NCI-H1092 treated with DMSO at 0.1 percent for 48 hours (cell line): ENCODE measurements around the gene KIF25.
"Not testable (repeated sequence)": the region's sequence is repeated elsewhere in the genome, so short reads cannot be mapped to it uniquely, and the experiment has no call there.

Experiments
- DNase-seq: peaks from one replicate; lab custom pipeline; 2025; lab: John Stamatoyannopoulos, UW

The KIF25 gene

DNA sequence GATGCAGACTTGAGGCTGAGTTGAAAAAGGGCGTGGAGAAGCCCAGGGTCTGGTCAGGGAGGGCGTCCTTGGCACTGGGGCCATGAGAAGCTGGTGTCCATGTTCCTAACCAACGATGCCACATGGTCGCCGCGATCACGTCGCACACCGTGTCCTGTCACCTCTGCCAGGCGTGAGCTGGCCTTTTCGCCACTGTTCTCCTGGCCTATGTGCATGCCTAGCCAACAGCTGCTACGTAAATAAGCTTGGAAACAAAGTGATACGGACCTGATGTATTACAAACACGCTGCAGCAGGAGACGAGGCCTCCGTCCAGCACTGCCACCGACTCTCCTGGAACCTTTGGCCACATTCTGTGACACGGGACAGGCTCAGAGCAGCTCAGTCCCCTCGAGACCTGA, 22.0 kb upstream of the KIF25 start:
- no peak for DNase-seq

DNA sequence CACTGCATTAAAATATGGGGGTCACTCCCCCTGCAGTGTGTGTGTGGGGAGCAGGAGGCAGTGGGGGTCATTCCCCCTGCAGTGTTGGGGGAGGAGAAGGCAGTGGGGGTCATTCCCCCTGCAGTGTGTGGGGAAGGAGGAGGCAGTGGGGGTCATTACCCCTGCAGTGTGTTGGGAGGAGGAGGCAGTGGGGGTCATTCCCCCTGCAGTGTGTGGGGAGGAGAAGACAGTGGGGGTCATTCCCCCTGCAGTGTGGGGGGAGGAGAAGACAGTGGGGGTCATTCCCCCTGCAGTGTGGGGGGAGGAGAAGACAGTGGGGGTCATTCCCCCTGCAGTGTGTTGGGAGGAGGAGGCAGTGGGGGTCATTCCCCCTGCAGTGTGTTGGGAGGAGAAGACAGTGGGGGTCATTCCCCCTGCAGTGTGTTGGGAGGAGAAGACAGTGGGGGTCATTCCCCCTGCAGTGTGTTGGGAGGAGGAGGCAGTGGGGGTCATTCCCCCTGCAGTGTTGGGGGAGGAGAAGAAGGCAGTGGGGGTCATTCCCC, 21.3 kb upstream of the KIF25 start:
- DNase-seq = not testable (repeated sequence)

DNA sequence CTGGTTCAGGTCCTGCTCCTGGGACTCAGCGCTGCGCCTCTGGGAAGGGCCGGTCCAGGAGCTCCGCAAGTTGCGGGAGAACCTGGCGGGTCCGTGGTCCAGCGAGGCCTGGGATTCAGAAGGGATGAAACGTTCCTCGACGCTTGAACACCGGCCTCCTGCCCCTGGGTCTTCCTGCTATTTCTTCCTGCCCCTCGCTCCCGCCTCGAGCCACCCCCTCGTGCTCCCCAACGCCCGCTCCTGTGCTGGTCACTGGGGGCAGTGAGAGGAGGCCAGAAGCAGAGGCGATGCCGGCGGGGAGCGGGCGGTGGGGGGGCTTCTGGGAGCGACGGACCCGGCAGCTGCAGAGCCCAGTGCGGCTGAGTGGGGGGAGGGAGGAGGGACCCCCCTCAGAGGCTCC, 20.8 kb upstream of the KIF25 start:
- DNase-seq = no peak

DNA sequence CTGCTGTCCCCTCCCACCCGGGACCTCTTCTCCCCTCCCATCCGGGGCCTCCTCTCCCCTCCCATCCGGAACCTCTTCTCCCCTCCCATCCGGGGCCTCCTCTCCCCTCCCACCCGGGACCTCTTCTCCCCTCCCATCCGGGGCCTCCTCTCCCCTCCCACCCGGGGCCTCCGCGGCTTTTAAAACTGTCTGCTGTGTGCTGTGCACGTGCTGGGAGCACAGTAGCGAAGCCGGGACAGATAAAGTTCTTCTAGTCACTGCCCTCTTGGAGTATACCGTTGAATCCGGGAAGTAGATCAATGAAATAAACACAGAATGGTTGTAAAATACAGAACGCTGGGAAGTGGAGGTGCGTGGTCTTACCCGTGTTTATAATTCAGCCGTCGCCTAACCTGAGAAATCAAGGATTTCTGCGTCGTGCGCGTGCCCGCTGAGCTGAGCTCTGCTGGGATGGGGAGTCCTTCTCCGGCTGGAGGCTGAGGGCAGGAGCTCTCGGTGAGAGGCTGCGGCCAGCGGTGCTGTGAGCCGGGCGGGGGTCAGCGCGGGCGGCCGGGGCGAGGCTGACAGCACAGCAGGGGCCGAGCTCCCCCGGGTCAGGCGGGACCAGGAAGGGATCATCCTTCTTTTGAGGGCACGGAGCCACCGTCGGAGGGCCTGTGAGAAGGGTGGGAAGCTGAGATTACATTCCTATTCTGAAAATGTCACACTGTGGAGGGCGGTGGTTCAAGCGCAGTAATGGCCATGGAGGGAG, 19.6 kb upstream of the KIF25 start:
- DNase-seq = no peak

DNA sequence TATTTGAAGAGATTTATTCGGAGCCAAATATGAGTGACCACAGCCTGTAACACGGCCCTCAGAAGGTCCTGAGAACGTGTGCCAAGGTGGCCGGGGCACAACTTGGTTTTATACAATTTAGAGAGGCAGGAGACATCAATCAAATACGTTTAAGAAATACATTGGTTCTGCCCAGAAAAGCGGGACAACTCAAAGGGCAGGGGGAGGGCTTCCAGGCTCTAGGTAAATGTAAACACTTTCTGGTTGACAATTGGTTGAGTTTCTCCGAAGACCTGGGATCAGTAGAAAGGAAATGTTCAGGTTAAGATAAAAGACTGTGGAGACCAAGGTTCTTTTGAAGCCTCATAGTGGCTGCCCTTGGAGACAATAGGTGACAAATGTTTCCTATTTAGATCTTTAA, 18.9 kb upstream of the KIF25 start:
- no peak for DNase-seq

DNA sequence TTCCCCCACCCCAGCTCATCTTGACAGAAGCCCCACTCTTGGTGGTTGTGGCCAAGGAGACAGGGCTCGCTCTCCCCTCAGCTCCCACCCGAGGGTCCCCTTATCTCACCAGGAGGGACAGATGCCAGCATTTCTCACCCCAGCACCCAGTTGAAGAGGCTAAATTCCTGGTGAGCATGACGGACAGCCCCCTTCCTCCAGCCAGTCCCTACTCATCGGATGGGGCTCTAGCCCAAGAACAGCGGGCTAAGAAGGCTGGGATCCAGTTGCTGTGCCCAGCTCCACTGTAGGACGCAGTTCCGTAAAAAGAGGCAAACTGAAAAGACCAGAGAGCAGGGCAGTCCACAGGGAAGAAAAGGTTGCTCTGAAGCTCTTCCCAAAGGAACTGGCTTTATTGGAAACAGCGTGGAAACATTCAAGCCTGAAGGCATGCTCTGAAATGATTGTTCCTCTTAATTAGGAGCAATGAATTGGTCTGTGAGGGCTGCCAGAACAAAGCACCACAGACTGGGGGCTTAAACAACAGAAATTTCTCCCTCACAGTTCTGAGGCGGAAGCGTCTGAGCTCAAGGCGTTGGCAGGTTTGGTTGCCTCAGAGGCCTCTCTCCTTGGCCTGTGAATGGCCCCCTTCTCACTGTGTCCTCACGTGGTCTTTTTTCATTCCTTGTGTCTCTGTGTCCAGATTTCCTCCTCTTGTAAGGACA, 17.9 kb upstream of the KIF25 start:
- no peak for DNase-seq

DNA sequence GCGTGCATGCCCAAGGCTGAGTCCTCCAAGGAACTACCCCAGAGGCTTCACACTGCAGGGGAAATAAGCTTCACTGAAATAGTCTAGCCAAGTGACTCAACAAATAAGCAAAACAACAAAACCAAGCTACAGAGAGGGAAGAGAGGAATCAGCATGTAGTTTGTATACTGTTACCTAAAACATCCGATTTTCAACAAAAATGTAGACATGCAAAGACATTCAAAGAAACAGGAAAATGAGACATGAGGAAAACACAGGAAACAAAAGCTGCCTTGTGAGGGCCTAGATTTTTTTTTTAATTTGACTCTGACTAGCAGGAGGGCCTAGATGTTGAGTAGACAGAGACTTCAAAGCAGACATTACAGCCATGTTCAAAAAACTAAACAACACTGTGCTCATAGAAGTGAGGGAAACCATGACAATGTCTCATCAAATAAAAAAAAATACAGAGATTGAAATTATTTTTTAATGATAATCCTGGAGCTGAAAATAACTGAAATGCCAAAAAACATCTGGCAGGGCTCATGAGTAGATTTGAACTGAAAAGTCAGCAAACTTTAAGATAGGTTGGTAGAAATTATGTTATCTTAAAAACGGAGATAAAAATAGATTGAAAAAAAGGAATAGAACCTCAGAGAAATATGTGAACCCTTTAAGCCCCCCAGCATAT, 16.4 kb upstream of the KIF25 start:
- DNase-seq = no peak

DNA sequence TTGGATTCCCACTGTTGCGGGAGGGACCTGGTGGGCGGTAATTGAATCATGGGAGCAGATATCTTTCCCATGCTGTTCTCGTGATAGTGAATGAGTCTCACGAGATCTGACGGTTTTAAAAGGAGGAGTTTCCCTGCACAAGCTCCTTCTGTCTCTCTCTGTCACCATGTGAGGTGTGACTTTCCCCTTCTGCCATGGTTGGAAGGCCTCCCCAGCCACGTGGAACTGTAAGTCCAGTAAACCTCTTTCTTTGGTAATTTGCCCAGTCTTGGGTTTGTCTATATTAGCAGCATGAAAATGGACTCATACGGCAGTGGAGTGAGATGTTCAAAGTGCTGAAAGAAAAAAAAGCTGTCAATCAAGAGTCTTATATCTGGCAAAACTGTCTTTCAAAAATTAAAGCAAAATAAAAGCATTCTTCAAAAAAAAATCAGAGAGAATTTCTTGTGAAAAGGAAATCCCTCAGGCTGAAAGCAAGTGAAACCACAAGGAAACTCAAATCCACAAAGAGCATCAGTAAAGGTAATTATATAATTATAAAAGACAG, 15.5 kb upstream of the KIF25 start:
- DNase-seq = no peak

DNA sequence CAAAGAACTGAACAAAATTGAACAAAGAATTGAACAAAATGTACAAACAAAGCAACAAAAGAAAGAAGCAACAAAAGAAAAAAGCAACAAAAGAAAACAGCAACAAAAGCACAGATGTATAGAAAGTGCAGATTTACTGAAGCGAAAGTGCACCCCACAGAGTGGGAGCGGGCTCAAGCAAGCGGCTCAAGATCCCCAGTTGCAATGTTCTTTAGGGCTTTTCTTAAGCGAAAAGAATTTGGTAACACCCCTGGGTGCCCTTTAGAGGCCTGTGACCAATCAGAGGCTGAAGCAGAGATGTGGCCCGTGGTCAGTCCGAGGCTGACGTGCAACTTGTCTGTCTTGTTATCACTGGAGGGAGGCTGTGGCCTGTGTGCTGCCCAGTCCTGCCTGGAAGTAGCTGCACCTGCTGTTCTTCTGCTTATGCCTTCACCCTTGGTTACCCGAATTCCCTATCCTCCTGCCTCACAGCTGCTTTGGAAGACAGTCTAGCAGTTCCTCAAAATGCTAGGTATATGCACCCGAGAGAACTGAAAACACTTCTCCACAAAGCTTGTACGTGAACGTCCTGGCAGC, 13.2 kb upstream of the KIF25 start:
- no peak for DNase-seq

DNA sequence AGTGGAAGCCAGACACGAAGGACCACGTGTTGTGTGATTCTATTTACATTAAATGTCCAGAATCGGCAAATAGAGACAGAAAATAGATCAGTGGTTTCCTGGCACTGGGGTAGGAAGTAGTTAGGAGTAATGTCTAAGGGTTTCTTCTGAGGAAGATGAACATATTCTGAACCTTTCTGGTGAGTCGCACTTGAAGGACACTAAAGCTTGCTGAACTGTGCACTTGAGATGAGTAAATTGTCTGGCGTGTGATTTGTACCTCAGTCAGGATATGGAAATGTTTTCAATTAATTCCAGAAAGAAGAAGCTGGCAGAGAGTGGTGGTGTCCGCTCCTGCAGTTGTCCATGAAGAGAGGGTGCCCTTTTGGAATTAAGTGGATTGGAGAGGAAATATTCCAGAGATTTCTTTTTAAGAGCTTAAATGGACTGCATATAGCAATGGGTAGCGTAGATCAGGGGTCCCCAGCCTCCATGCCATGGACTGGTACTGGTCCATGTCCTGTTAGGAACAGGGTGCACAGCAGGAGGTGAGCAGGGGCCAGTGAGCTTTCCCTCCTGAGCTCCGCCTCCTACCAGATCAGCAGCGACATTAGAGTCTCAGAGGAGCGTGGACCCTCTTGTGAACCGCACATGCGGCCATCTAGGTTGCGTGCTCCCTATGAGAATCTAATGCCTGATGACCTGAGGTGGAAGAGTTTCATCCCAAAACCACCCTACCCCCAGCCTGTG, 12.4 kb upstream of the KIF25 start:
- DNase-seq = no peak

DNA sequence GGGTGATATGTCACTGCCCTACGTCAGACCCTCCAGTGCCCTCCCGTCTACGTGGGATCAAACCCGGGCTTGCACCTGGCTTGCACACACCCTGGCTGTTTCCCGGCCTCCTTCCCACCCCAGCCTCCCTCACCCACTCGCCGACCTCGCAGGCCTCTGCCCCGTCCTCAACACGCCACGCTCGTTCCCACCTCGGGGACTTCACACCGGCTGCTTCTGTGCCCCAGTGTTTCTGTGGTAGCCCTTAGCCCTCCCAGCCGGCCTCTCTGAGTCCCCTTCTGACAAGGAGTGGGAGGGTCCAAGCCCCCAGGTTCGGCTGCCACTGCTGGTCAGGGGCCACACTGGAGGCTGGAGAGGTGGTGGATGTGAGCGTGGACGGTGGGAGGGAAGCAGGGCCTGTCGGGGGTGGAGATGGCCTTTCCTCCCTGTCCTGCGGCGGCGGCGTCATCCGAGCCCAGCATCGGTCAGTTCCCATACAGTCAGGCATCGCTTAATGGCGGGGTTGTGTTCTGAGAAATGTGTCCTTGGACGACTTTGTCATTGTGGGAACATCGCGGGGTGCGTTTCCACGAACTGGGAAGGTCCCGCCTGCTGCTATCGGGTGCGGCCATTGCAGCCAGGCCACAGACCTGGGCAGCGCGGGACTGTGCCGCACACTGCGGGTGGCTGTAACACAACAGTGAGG, 11.4 kb upstream of the KIF25 start:
- DNase-seq = no peak

DNA sequence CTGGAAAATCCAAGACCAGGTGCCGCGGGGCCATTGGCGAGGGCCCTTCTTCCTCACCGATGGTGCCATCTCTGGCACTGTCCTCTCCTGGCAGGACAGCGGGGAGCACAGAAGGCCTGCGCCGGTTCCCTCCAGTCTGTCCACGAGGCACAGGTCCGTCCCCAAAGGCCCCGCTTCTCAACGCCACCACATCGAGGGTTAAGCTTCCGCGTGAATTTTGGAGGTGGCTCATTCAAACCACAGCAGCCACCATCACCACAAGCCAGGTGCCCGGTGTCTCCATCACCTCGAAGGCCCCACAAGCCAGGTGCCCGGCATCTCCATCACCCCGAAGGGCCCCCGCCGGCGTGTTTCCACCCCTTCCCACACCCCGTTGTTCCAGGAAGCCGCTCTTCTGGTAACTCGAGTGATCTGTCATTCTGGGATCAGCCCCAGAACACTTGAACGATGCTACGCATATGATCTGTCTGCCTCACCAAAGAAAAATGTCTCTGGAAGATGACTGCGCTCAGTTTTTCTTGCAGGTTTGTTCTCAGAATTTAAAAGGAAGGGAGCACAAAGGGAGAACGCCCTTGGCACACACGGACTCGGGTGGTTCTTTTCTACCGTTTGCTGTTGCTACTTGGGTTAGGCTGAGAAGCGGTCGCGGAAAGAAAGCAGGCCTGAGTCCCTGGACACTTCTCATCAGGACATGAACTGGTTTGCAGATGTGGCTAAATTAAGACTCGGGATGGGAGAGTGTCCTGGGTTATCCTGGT, 9.9 kb upstream of the KIF25 start:
- DNase-seq = no peak

DNA sequence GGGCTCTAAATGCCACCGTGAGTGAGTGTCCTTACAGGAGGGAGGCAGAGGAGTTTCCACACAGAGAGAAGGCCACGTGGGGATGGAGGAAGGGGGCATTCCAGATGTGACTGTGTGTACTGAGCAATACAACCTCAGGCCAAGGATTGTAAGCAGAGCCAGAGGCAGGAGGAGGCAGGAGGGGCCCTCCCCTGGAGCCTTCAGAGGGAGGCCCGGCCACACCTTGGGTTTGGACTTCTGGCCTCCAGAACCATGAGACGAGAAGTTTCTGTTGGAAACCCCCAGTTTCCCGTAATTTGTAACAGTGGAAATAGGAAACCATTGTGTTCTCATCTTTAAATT, 9.3 kb upstream of the KIF25 start:
- no peak for DNase-seq

DNA sequence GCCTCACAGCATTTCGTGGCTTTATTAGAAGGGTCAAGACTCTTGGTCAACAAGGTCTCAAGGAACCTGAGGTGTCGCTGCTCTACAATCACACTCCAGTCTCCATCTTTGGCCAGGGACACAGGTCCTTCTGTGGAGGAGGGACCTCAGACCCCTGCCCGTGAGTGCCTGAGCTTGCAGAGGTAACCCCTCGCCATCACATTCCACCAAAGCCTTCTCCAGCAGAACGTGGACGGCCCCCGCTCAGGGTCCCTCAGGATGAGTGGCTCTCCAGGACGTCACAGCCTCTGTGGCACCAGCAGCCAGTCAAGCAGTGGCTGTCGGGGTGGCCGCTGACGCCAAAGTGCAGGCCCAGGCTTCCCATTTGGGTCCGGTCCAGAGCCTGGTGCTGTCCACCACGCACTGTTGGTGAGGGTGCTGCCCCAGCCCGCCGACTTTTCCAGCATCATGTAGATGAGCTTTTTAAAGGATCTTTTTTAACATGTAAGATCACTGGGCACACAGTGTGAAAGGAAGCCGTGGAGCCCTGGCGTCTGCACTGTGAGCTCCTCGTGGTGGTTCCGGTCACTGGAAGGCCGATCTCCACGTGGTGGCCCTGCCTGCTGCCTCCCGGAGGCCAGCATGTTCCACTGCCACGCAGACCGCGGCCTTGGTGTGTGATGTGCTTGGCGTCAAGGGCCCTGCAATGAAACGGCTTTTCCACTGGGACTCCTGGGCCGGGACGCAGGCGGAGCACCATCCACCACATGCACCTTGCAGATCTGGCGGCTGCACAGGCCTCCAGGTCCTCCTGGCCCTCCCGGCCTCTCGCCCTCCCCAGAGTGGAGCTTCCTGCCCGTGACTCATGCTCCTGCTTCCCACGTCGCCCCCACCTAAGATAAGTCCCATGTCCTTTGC, 8.3 kb upstream of the KIF25 start:
- DNase-seq = no peak

DNA sequence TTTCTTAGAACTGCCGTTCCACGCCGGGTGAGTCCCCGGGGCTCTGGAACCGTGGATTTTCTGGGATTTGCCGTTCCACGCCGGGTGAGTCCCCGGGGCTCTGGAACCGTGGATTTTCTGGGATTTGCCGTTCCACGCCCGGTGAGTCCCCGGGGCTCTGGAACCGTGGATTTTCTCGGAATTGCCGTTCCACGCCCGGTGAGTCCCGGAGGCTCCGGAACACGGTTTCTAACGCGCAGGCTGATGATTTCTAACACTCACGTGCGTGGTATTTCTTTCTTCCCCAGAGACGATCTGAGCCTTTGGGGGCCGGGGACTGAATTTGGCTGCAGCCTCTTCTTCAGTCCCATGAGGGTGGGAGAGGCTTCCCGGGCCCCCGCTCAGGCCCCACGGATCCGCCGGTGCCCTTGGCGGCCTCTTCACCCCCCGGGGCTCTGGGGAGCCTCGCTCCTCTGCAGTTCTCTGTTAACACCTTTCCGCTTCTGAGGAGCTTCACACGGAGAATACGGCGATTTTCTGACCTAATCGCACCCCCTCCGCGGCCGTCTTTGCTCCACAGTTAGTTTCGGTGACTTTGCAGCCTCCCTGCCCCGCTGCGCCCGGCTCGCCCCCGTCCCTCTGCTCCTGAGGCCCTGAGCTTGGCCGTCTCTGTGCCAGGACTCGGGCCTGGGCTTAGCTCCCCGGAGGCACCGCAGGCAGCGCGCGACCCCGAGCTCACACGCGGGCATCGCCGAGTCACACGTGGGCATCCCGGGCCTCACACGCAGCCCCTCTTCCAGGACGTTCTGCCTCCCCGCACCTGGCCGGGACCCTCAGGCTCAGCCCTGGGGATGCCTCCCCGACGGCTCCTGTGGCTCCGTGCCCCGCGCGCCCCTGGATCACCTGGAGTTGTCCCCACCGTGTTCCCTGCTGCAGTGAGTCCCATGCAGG, 7.2 kb upstream of the KIF25 start:
- no peak for DNase-seq

DNA sequence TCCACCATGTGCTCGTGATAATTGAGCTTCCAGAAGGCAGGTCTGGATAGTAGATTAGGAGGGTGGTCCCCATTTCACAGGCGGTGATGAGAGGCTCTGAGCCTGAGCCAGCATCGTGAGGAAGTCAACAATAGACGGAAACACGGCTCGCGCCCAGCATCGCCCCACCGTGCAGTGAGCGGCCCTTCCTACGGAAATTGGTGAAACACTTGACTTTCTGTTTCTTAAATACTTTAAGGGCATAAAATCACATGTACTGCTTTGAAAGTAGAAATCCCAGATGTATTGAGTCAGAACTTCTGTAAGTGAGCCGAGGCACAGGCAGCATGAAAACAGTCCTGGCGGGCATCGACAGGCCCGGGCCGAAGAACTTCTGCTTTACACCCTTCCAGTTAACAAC, 4.3 kb upstream of the KIF25 start:
- no peak for DNase-seq

DNA sequence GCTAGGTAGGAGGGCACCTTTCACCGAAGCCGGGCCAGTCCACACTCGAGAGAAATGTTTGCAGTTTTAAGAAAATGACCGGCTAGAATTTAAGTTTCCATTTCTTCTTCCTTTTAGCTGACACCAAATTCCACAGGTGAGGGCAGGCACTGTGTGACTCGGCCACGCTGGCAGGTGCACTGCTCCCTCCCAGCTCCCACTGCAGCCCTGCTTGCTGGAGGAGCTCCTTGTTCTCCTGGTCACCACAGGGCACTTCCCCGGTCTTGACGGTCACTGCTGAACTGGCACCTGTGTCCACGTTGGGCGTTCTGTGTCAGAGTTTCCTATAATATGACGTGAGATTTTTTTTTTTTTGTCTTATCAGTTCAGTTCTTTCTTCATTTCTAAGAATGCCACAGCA, 3.6 kb upstream of the KIF25 start:
- no peak for DNase-seq

DNA sequence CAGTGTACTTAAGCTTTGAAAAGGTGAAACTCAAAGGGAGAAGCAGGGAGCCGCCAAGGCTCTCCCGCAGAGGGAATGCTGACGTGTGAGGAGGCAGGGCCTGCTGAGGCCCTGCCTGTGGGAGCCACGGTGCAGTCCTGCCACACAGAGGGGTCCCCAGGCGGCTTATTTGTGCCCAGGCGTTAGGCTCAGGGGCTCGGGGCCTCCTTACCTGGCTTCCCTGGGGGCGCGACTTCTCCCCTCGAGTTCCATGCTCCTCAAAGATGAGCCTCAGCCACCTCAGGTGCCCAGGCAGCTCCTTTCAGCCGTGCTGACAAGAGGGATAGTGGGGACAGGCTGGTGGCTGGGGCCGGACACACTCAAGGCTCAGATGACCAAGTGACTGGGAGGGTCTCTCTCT, 2.2 kb upstream of the KIF25 start:
- DNase-seq = no peak
